Muscle of back (tissue), 13 donors: Measurements from ENCODE around the gene PSMA5. TPM values are rescaled to one million over a fixed set of nuclear protein-coding genes. Genes with fewer than 3 reads are reported as not detected.
"Not testable (repeated sequence)": the region's sequence is repeated elsewhere in the genome, so short reads cannot be mapped to it uniquely, and the experiment has no call there.

Experiments used
- DNase-seq, 3 donors: peaks; one replicate each; pipeline versions ENCODE4 v3.0.0 to v3.0.0-alpha.2; 2013
- long read RNA-seq, 9 donors: transcript quantifications; one replicate each; lab custom pipeline, GENCODE V29; 2026
- polyA plus RNA-seq, 10 donors: library from polyadenylated mRNA; unstranded; fragments of 120-200 nt; gene quantifications; one replicate each; pipeline ENCODE4 v1.2.1, GENCODE V29; 2013; ENCODE audit not compliant: insufficient read length in 10 of 10

PSMA5 gene
- 10 to 100 TPM; 61.8 to 90.0 (median 69.1) TPM for polyA plus RNA-seq
- long read RNA-seq, donor 1, transcript PSMA5-201 (9 exons, 3,729 nt): major isoform, 34 of 34 reads
- long read RNA-seq, donor 1, partial matches to known transcripts: 0 of 34 reads
- long read RNA-seq, donor 1, other reads (novel, unspliced or antisense): 0 of 34 reads
- long read RNA-seq, donor 2, transcript PSMA5-201 (9 exons, 3,729 nt): major isoform, 26 of 26 reads
- long read RNA-seq, donor 2, partial matches to known transcripts: 0 of 26 reads
- long read RNA-seq, donor 2, other reads (novel, unspliced or antisense): 0 of 26 reads
- long read RNA-seq, donor 3: 0 reads
- long read RNA-seq, donor 4, transcript PSMA5-201 (9 exons, 3,729 nt): major isoform, 23 of 23 reads
- long read RNA-seq, donor 4, partial matches to known transcripts: 0 of 23 reads
- long read RNA-seq, donor 4, other reads (novel, unspliced or antisense): 0 of 23 reads
- long read RNA-seq, donor 5, transcript PSMA5-201 (9 exons, 3,729 nt): major isoform, 37 of 37 reads
- long read RNA-seq, donor 5, partial matches to known transcripts: 0 of 37 reads
- long read RNA-seq, donor 5, other reads (novel, unspliced or antisense): 0 of 37 reads
- long read RNA-seq, donor 6, transcript PSMA5-201 (9 exons, 3,729 nt): major isoform, 24 of 29 reads
- long read RNA-seq, donor 6, partial matches to known transcripts: 5 of 29 reads
- long read RNA-seq, donor 6, other reads (novel, unspliced or antisense): 0 of 29 reads
- long read RNA-seq, donor 7, transcript PSMA5-201 (9 exons, 3,729 nt): major isoform, 15 of 16 reads
- long read RNA-seq, donor 7, partial matches to known transcripts: 0 of 16 reads
- long read RNA-seq, donor 7, other reads (novel, unspliced or antisense): 0 of 16 reads
- long read RNA-seq, donor 8, transcript PSMA5-201 (9 exons, 3,729 nt): major isoform, 26 of 26 reads
- long read RNA-seq, donor 8, partial matches to known transcripts: 0 of 26 reads
- long read RNA-seq, donor 8, other reads (novel, unspliced or antisense): 0 of 26 reads
- long read RNA-seq, donor 9, transcript PSMA5-201 (9 exons, 3,729 nt): major isoform, 6 of 6 reads
- long read RNA-seq, donor 9, partial matches to known transcripts: 0 of 6 reads
- long read RNA-seq, donor 9, other reads (novel, unspliced or antisense): 0 of 6 reads

DNA sequence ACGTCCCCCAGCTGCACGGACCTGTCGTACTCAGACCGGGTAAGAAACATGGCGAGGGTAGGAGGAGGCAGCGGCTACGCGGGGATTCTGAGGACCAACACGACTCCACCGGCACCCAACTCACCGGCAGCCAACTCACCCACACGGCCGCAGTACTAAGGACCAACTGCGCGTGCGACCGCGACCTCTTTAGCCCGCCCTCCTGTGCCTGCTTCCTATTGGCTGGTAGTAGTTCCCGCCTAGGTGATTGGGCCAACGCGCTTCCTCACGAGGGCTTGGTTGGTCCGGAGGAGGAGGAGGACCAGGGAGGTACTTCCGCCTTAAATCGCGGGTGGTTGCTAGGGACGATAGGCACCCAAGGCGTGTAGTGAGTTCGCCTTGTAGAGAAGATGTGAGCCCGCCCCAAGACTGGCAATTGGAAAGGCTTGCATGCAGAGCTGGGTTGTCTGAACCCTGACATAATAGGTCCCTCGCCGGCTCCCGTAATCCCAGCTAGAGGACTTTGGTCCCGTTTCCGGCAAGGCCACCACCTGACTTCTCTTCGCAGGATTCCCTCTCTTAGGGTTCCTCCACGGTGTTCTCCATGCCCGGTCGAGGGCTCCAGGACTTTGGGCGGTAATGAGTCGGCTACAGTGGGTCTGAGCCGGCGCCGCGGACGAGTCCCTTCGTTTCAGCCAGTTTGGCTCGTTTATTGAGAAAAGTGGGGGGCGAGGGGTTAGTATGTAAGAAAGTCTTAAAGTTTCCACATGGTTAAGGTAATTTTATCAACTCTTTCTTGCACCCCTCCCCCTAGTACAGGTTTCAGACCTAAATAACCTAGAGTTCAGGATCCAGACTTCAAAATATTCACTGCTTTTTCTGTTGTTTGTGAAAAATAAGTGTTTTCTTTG is at the start of gene PSMA5:
PSMA5 (minus strand) TSS at position 168 of the 890 bp plus-strand sequence; CDS start at position 50, 118 bp downstream.
- DNase-seq: peak; percentile 97 to 99 (median 99)

DNA sequence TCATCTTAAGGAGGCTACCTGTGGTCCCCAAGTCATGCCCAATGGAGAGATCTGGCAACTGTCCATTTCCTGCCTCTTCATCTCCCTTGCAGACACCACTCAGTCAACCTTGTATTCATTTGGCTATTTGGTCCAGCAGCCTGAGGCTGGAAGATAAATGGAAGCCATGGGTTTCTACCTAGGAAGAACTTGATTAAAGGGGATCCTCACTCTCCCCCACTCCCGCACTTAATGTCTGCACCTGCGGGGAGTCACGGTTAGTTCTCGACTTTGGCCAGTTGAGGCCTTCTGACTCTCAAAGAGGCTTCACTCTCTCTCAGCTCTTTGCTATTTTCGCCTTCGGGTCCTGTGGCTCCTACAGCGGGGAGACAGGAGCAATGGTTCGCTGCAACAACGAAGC is 49.0 kb upstream of the PSMA5 start:
- DNase-seq: no peak

DNA sequence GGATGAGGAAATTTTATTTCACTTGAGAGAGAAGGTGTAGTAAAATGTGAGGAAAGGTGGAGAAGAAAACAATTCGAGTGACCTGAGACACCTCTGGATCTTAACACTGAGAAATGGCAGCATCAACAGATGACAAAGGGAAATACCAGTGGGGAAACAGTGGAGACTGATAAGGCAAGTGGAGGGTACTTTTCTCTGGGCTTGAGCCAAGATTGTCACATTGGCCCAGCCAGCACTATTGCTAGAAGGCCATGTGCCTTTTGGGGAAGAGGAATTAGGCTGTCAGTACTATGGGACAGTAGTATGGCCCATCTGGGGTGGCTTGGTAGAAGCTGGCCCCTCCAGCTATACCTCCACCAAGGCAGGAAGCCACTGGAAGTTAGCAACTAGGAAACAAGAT is 48.4 kb upstream of the PSMA5 start:
- DNase-seq: no peak

DNA sequence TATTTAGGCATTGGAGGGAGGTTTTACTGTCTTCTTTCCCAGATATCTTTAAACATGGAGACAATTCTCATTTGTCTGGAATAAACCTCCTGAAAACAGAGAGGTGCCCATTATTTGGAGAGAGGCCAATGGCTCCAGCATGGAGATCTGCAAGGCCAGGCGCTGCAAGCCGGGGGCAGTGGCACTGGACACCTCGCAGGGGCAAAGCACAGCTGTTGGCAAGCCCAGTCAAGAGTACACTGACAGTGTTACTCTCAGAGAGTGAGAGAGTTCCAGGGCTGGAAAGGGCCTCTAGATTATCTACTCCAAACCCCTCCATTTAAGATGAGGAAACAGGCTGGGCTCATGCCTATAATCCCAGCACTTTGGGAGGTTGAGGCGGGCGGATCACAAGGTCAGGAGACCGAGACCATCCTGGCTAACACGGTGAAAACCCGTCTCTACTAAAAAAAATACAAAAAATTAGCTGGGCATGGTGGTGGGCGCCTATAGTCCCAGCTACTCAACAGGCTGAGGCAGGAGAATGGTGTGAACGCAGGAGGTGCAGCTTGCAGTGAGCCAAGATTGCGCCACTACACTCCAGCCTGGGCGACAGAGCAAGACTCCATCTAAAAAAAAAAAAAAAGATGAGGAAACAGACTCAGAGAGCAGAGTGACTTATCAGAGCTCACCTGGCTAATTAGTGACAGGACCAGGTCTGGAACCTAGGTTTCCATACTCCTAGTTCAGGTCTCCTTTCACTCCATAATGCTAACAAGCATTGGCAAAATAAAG is 47.2 kb upstream of the PSMA5 start:
- DNase-seq: not testable (repeated sequence)

DNA sequence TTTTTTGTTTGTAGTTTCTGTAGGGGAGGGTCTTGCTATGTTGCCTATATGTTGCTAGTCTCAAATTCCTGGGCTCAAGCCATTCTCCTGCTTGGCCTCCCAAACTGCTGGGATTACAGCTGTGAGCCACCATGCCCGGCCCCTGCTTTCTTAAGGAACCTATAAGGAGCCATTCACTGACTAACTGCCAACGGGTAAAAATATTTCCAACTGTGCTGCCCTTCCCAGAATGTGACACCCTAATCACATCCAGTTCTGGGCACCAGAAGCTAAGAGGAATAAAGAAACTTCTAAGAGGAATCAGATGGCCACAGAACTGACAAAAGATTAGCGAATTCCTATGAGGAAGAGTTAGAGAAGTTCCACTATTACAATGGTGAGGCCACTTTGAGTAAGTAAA is 46.5 kb upstream of the PSMA5 start:
- DNase-seq: no peak

DNA sequence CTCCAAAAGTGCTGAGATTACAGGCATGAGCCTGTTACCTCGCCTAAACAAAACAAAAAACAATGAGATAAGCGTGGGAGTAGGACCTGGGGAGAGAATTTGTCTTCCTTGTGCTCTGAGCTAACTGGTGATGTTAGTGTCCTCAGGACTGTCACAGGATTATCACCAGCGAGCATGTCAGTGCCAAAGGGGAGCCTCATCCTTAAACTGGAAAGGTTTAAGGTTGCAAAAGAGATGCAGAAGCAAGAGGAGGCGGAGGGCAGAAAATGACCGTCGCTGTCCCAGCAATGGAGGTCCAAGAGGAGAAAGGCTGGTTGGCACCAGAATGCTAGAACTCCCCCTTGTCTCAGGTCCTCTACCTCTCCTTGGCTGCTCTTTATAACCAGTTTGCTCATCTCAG is 44.0 kb upstream of the PSMA5 start:
- DNase-seq: no peak

DNA sequence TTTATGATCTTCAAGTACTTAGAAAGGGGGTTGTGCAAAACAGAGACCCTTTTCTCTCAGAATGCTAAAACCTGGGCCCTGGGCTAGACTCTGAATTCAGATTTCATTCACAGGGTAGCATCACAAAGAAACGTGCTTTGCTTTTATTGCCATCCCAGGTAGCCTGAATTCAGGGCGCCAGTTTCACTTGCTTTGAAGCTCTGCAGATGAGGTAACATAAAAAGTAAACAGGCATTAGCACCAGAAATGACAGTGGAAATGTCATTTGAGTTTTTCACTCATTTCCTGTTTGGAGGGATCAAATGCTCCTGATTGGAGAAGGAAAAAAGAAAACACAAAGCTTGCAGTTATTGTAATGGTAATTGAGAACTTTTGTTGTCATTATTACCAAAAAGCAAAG is 42.7 kb upstream of the PSMA5 start:
- DNase-seq: no peak

DNA sequence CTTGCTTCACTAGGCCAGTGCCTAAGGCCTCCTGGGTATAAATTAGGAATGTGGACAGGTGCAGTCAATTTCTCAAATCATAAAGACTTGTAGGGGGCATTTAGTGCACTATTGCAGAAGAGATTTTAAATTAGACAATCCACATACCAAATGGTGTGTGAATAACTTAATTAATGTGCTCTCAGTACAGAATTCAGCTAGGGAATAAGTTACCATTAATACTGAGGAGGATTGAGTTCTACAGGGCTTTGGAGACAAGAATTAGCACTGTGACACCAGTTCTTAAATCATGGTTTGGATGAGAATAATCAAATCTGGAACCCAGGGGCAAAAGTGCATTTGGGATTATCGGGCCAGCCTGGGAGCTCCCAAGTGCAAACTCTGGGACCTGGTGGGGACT is 41.8 kb upstream of the PSMA5 start:
- DNase-seq: no peak

DNA sequence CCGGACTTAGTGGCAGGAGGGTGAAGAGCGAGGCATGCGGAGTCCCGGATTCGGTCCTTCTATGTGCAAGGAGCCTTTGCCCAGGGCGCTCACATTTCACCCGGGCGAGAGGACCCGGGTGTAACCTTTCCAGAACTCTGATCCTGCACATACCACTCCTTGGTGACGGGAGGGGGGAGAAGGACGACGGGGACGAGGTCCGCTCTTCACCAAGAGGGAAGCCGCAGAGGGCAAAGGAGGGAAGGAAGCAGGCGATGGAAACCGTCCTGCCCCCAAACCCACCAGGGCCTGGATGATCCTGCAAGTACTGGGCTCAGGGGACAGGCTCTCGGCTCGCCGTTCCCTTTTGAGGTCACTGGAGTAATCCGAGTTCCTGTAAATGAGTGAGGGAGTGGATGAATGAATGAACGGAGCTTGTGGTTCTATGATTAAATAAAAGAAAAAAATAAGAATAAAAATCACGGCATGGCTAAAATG is 41.1 kb upstream of the PSMA5 start:
- peak; percentile 35 to 56 (median 55) for DNase-seq

DNA sequence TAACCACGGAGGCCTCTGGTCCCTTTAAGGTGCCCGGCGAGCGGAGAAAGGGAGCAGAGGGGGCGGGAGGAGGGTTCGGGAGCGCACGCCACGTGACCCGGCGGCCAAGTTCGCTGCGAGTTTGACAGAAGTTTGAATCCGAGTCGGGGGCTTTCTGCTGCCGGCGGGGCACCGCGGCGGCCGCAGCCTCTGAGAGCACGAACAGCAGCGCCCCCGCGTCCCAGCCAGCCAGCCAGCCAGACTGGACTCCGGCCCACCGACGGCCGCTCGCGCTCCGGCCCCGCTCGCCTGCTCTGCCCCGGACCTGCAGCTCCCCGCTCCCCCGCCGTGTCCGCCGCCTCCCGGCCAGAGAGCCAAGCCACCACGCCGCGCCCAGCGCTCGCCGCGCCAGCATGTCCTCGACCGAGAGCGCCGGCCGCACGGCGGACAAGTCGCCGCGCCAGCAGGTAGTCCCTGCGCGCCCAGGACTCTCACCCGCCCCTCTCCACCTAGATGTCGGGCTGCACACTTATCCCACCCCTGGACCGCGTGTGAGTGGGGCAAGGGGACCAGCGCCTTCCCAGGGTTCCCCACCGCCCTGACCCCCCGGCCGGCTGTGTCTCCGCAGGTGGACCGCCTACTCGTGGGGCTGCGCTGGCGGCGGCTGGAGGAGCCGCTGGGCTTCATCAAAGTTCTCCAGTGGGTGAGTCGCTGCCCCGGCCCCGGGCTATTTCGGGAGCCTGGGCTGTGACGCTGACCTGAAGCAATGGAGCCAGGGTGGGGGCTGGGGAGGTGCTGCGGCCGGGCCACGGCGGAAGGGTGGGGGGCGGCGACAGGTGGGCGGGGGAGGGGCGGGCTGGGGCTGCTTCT is 40.4 kb upstream of the PSMA5 start, which contains the start of gene SYPL2:
SYPL2 (plus strand) TSS at position 95 of the 849 bp plus-strand sequence; CDS start at position 393, 298 bp downstream.
- DNase-seq: peak; percentile 48 to 71 (median 52)

DNA sequence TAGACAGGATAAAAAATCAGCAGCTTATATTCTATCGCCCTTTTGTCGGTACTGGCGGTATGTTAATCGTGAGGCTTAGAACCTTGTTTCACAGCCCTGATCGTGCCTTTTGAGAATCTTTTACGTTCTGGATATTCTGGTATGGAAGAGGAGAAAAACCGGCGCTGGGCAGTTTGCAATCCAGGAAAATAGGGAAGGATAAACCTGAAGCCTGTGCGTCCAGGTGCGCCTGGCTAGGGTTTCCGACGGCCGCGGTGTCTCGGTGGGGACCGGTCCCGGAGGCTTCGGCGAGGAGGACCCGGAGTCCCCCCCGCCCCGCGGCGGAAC is 39.8 kb upstream of the PSMA5 start:
- DNase-seq: no peak

DNA sequence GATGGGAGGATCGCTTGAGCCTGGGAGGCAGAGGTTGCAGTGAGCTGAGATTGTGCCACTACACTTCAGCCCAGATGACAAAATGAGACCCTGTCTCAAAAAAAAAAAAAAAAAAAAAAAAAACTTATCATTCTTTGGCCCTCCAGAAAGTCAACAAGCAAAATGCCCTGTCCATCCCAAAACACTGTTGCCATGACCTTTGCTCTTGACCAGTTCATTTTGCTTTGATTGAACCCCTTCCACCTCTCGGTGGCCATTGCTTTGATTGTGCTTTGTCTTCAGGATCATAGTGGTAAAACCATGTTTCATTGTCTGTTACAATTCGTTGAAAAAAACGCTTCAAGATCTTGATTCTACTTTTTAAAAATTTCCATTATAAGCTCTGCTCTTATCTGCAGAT is 31.6 kb upstream of the PSMA5 start:
- DNase-seq: no peak

DNA sequence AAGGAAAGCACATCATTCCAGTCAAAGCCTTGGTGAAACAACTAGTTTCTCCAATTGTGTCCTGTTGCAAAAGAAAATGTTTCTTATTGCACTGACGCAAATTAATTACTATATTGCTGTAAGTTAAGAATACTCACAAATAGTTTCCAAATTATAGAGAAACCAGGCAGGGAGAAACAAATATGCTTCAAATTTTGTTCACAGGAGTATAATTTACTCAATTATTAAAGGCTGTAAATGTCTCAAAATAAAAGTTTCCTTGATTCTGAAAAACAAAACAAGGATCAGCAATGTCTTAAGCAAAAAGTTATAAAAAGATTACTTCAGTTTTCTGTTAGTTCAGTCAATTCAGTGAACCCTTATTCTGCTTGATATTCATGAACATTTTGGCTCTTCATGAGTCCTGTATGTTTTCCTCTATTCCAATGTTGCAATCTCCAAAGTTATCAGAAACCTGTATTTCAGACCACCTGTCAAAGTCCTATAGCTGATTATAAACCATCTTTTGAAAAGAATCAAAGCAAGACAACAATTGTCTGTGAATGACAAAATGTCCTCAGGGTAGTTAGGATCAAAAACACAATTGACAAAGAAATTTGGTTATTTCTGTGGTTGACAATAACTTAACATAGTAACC is 28.4 kb upstream of the PSMA5 start:
- DNase-seq: no peak

DNA sequence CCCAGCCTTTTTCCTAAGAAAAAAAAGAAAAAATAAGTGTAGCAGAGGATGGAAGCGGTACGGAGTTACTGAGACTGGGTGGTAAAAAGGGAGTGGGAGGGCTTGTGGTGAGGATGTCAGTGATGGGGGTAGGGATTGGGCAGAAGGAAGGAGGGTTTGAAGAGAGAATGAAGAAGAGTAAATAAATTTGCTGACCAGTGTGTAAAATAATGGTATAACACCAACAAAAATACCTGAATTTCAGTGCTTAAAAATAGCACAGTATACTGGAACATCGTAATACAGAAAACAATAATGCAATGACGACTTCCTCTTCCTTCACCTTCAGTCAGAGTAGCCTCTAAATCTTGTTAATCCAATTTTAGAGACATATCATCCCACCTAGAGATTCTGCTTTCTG is 21.3 kb upstream of the PSMA5 start:
- no peak for DNase-seq

DNA sequence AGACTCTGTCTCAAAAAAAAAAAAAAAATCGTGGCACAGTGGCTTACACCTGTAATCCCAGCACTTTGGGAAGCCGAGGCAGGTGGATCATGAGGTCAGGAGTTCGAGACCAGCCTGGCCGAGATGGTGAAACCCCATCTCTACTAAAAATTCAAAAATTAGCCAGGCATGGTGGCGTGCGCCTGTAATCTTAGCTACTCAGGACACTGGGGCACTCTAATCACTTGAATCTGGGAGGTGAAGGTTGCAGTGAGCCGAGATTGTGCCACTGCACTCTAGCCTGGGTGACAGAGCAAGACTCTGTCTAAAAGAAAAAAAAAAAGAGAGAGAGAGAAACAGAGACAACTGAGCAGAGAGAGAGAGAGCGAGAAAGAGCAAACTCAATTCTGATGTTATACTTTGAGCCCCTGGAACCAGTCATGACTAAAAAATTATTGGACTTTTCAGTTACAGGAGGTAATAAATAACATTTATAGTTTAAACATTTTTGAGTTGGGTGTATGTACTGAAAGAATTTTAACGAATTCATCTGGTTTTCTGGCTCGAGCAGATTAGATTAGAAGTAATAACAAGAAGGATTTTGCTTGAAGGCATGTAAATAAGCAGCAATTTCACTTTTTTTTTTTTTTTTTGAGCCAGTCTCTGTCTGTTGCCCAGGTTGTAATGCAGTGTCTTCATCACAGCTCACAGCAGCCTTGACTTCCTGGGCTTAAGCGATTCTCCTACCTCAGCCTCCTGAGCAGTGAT is 19.9 kb upstream of the PSMA5 start:
- not testable (repeated sequence) for DNase-seq

DNA sequence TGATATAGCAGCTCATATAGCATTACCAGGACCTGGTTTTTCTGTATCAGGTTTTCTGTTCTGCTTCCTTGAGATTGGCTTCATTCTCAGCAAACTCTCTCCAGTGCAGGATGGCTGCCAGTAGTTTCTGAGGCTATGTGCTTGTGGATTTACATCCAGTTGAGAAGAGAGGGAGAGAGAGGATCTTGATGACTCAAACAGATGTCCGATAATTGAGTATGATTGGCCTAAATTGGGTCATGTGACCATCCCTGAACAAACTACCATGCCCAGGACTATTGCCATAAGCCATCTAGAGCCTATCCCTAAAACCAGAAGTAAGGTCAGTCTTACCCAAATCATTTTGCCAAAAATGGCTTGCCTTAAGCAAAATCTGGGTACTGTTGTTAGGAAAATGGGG is 18.1 kb upstream of the PSMA5 start:
- no peak for DNase-seq

DNA sequence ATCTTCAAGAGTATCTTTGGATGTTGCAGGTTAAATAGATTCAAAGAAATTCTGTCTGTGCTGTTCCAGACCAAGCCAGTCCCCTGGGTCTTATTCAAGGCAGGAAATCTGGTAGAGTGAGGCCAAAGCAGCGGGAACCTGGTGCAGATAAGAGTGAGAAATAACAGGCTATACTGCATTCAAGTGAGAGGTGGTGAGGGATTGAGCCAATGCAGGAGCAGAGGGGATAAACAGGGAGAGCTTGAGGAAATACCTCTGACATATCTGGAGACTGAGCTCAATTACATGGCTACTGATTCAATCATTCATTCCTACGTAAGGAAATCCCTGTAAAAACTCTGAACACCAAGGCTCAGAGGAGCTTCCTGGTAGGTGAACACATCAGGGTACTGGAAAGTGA is 17.2 kb upstream of the PSMA5 start:
- DNase-seq: no peak

DNA sequence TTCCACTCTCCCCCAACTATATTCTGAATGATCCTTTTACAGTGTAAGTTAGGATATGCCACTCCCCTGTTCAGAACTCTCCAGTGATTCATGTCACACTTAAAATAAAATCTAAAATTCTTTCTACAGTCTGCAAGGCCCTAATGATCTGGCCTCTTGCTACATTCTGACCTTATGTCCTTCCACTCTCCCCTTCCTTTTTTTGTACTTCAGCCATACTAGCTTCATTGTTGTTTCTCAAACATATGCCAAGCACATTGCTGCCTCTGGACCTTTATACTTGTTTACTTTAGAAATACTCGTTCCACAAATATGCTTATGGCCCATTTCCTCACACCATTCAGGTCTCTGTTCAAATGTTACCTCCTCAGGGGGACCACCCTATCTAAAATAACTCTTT is 14.8 kb upstream of the PSMA5 start:
- DNase-seq: no peak
